T-helper 17 cell (primary cell): ENCODE data around the gene PTPRG. TPM values are rescaled to one million over a fixed set of nuclear protein-coding genes. Genes with fewer than 3 reads are reported as not detected.

ENCODE experiments used
- ATAC-seq: fragments of 150-1000 bp; cut with Tn5 transposase; 2 replicates; pipeline ENCODE4 v1.10.0; 2021; ENCODE audit warnings: mild to moderate bottlenecking, moderate library complexity
- DNase-seq, 3 donors: peaks; one replicate each; pipeline versions ENCODE4 v3.0.0 to v3.0.0-alpha.2; 2020 to 2021
- H3K9me3 ChIP-seq: one replicate; pipeline ENCODE4 v1.7.0; 2013; ENCODE audit warnings: low read length, mild to moderate bottlenecking; ENCODE audit not compliant: control insufficient read depth, poor library complexity, severe bottlenecking
- H3K27ac Mint-ChIP-seq: one replicate; pipeline ENCODE4 v1.8.0; 2022; ENCODE audit warnings: mild to moderate bottlenecking, moderate library complexity, mixed read lengths
- H3K27me3 Mint-ChIP-seq: one replicate; pipeline ENCODE4 v1.8.0; 2022; ENCODE audit warnings: mixed read lengths
- H3K36me3 Mint-ChIP-seq: one replicate; pipeline ENCODE4 v1.8.0; 2022; ENCODE audit warnings: low read depth, mixed read lengths
- H3K4me1 Mint-ChIP-seq: one replicate; pipeline ENCODE4 v1.8.0; 2022; ENCODE audit warnings: mild to moderate bottlenecking, mixed read lengths
- H3K4me3 Mint-ChIP-seq: one replicate; pipeline ENCODE4 v1.8.0; 2022; ENCODE audit warnings: mild to moderate bottlenecking, moderate library complexity, mixed read lengths
- total RNA-seq, 4 donors: library from RNA in 2 of 4; stranded (reverse) in 2 of 4; gene quantifications; one replicate each; pipeline ENCODE4 v1.2.3 and lab custom pipeline; 2022 to 2026

PTPRG gene
- total RNA-seq, 2 donors from 2014 or later, result 0.02 TPM; not detected in 1

GRCh38 chr3:62229211-62229610 is 667.8 kb downstream of the PTPRG start:
- Mint-ChIP-seq H3K4me3 (no peak overlapping the region), H3K27me3 (peaks cover 2% of the 10 kb centered on the region), H3K27ac (no peak overlapping the region), H3K4me1 (no peaks in the 10 kb centered on the region), H3K36me3 (peaks cover 2% of the 10 kb centered on the region)
- DNase-seq (no peak), ATAC-seq (no peak)
- no peaks in the 10 kb centered on the region for H3K9me3 ChIP-seq

DNA sequence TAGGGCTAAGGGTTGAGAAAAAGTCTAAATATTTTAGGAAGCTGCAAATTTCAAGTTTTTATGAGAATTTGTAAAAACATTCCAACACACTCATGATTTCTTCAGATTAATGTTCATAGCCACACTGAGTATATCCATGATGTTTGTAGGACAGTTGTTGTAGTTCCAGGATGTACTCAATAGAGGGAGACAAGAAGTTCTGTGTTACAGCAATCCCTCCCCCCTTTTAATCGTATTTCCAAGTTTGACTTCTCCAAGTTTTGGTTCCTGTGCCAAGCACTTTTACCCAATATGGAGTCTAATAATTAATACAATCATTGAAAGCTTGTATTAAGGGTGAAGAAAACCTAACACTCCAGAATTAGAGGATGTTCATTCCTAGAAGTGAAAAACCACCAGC is 668.5 kb downstream of the PTPRG start:
- Mint-ChIP-seq H3K27me3 (peaks cover 4% of the 10 kb centered on the region), H3K4me3 (no peak overlapping the region), H3K27ac (no peak overlapping the region), H3K4me1 (no peaks in the 10 kb centered on the region), H3K36me3 (peaks cover 2% of the 10 kb centered on the region)
- ATAC-seq (no peak), DNase-seq (no peak)
- no peaks in the 10 kb centered on the region for H3K9me3 ChIP-seq

- H3K27ac Mint-ChIP-seq, result no peak overlapping the region
- peaks cover 14% of the 10 kb centered on the region for H3K27me3 Mint-ChIP-seq
- H3K4me1 Mint-ChIP-seq, result peaks cover under 1% of the 10 kb centered on the region
- no peak for DNase-seq
- ATAC-seq, result no peak
- no peaks in the 10 kb centered on the region for H3K9me3 ChIP-seq
- no peaks in the 10 kb centered on the region for H3K36me3 Mint-ChIP-seq
- H3K4me3 Mint-ChIP-seq, result no peak overlapping the region
Observed at GRCh38 chr3:62233065-62233464, 671.7 kb downstream of the PTPRG start.

- Mint-ChIP-seq H3K27ac (no peak overlapping the region), H3K27me3 (peaks cover 19% of the 10 kb centered on the region), H3K4me3 (no peak overlapping the region), H3K4me1 (peaks cover 3% of the 10 kb centered on the region), H3K36me3 (no peaks in the 10 kb centered on the region)
- ATAC-seq (no peak), DNase-seq (no peak)
- H3K9me3 ChIP-seq, result no peaks in the 10 kb centered on the region
Observed at GRCh38 chr3:62236016-62236415, 674.6 kb downstream of the PTPRG start.

DNA sequence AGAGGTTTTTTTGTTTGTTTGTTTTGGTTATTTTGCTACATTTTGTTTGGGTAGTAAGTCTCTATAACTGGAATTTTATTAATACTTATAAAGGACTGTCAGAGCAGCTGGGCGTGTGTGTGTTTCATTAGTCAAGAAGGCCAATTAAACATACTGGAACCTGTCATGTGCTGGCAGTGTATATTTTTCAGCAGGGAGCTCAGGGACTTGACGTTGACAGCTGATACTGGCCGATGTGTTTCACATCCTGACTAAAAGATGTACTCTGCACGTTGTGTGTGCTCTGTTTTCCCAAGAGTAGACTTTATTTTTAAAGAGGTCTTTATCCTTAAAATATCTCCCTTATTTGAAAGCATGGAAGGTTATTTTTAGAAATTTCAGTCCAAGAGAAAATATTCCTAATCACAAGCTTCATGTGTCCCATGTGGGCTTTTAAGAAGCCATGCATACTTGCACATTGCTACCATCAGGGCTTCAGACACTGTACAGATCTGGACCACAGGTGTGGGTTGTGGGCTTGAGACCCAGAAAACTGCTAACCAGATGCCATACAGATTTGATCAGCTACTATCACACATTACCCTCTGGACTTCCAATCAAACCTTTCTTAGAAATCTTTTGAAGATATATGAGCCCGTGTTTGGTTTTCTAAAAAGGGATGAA is 676.0 kb downstream of the PTPRG start:
- DNase-seq (no peak), ATAC-seq (no peak)
- Mint-ChIP-seq H3K27me3 (peaks cover 19% of the 10 kb centered on the region), H3K27ac (no peak overlapping the region), H3K36me3 (no peaks in the 10 kb centered on the region), H3K4me3 (no peak overlapping the region), H3K4me1 (peaks cover 3% of the 10 kb centered on the region)
- H3K9me3 ChIP-seq, result no peaks in the 10 kb centered on the region

GRCh38 chr3:62238003-62238402 is 676.6 kb downstream of the PTPRG start:
- Mint-ChIP-seq H3K36me3 (no peaks in the 10 kb centered on the region), H3K4me3 (peak overlapping the region; percentile 63), H3K27ac (peak overlapping the region; percentile 19), H3K4me1 (peaks cover 3% of the 10 kb centered on the region), H3K27me3 (peaks cover 19% of the 10 kb centered on the region)
- no peak for DNase-seq
- no peak for ATAC-seq
- no peaks in the 10 kb centered on the region for H3K9me3 ChIP-seq

DNA sequence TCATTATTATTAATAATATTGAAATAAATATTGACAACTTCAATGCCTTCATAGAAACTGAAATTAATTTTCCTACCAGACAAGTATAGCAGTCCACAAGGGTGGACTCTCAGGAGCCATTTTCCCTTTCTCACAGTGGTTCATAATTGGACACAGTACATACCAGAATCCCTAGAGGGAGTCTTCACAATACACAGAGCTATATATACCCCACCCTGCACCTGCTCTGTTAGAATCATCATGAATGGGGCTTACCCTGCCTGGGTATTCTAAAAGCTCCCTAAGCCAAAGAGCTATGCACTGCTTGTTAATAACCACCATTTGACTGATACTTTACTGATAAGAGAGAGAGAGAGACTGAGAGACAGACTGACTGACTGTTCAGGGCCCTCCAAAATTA is 677.1 kb downstream of the PTPRG start:
- DNase-seq (no peak), ATAC-seq (no peak)
- Mint-ChIP-seq H3K27me3 (peaks cover 23% of the 10 kb centered on the region), H3K4me1 (peaks cover 3% of the 10 kb centered on the region), H3K27ac (peak overlapping the region; percentile 19), H3K36me3 (no peaks in the 10 kb centered on the region), H3K4me3 (peak overlapping the region; percentile 63)
- no peaks in the 10 kb centered on the region for H3K9me3 ChIP-seq

- DNase-seq (no peak), ATAC-seq (no peak)
- no peaks in the 10 kb centered on the region for H3K9me3 ChIP-seq
- Mint-ChIP-seq H3K27me3 (peaks cover 18% of the 10 kb centered on the region), H3K27ac (no peak overlapping the region), H3K4me1 (peaks cover 3% of the 10 kb centered on the region), H3K36me3 (no peaks in the 10 kb centered on the region), H3K4me3 (no peak overlapping the region)
Observed at GRCh38 chr3:62241279-62241678, 679.9 kb downstream of the PTPRG start.

DNA sequence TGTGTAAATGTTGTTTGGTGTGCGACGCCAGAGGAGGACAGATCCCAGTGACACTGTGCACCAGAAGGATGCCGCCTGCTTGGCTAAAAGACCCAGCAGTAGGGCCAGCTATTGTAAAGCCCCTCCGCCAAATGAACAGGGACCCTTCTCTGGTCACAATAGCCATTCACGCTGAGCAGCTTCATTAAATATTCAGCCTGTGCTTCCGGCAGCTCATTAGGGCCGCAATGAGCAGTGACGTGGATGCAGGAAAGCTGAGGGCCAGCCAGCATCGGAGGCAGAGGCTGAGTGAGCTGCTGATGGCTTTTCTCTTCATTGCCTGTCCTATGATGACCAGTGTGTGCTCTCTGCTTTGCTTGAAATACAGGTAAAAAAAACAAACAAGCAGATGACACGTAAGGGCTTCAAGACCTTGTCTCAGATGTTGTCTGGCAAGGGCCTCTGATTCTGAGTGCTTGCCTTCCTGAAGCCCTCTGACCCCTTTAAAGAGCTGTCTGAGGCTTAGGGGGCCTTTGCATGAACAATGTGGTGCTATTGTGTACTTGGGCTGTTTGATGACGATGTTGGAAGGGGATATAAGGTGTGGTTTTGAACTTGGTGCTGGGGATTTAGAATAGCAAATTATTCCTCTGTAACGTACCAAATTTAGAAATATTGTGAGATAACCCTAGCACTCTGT is 681.6 kb downstream of the PTPRG start:
- Mint-ChIP-seq H3K36me3 (no peaks in the 10 kb centered on the region), H3K27ac (no peak overlapping the region), H3K27me3 (peaks cover 16% of the 10 kb centered on the region), H3K4me1 (peaks cover 3% of the 10 kb centered on the region), H3K4me3 (no peak overlapping the region)
- no peaks in the 10 kb centered on the region for H3K9me3 ChIP-seq
- DNase-seq (no peak), ATAC-seq (no peak)

DNA sequence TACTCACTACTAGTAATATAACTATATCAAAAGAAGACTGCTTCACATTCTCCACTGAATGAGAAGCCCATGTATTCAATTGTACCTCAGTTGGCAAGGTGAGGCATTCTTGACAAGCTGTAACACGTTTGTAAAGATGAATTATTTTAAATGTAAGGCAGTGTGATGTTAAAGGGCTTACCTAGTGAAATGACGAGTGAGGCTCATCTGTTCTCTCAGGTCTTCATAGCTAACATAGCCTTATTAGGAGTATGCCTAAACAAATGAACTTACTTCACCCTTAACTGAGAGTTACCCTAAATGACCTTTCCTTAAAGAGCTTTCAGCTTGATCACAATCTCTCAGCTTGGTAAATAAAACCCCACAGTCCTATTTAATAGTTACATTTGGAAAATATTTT is 684.7 kb downstream of the PTPRG start:
- ATAC-seq (no peak), DNase-seq (no peak)
- peaks cover 18% of the 10 kb centered on the region for H3K27me3 Mint-ChIP-seq
- no peak overlapping the region for H3K27ac Mint-ChIP-seq
- H3K4me3 Mint-ChIP-seq, result no peak overlapping the region
- H3K9me3 ChIP-seq, result no peaks in the 10 kb centered on the region
- no peaks in the 10 kb centered on the region for H3K36me3 Mint-ChIP-seq
- H3K4me1 Mint-ChIP-seq, result no peaks in the 10 kb centered on the region

DNA sequence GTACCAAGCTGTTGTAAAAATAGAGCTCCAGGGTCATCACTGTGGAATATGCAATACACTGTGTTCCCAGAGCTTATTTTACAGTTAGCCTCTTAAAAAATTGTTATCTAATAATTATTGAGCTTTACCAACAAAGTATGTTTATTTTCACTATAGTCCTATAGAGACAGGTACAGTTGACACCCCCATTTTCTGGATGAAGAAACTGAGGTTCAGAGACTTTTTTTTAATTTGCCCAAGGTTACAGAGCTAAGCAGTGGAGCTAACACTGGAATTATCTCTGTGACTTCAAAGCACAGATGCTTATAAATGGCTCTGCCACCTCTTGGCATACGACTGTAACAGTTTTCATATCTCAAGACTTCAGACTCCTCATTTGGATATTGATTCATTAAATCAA is 685.6 kb downstream of the PTPRG start:
- ATAC-seq (no peak), DNase-seq (no peak)
- Mint-ChIP-seq H3K36me3 (no peaks in the 10 kb centered on the region), H3K27me3 (peaks cover 18% of the 10 kb centered on the region), H3K27ac (no peak overlapping the region), H3K4me3 (no peak overlapping the region), H3K4me1 (no peaks in the 10 kb centered on the region)
- H3K9me3 ChIP-seq, result no peaks in the 10 kb centered on the region

GRCh38 chr3:62248734-62249483 is 687.5 kb downstream of the PTPRG start:
- H3K4me3 Mint-ChIP-seq, result no peak overlapping the region
- ATAC-seq, result no peak

GRCh38 chr3:62249484-62249776 is 688.1 kb downstream of the PTPRG start:
- H3K9me3 ChIP-seq, result no peaks in the 10 kb centered on the region
- Mint-ChIP-seq H3K27me3 (peaks cover 26% of the 10 kb centered on the region), H3K27ac (no peak overlapping the region), H3K4me1 (no peaks in the 10 kb centered on the region), H3K4me3 (no peak overlapping the region), H3K36me3 (no peaks in the 10 kb centered on the region)
- ATAC-seq (no peak), DNase-seq (no peak)

More at GRCh38 chr3:62248734-62249483, 687.5 kb downstream of the PTPRG start:
- Mint-ChIP-seq H3K27me3 (peaks cover 20% of the 10 kb centered on the region), H3K4me1 (no peaks in the 10 kb centered on the region), H3K36me3 (no peaks in the 10 kb centered on the region), H3K27ac (no peak overlapping the region)
- DNase-seq, result no peak
- H3K9me3 ChIP-seq, result no peaks in the 10 kb centered on the region
